ENCODE measurements around the gene ZIC1.

The ZIC1 gene

GRCh38 chr3:147365196-147366115, 43.7 kb upstream of the ZIC1 start:
- DNase-seq (ENCODE audit: low read depth in 2 of 2), result no peak
- H3K4me3 ChIP-seq (replicated peaks in 1 of 2; ENCODE audit: low read depth in 2 of 2, low read length in 2 of 2), result no peak overlapping the region
- TF ChIP-seq CTCF (IDR thresholded peaks at IDR 0.05; ENCODE audit: low read depth, low read length), result no peak

GRCh38 chr3:147367676-147368075, 41.5 kb upstream of the ZIC1 start:
- no peak overlapping the region for H3K4me3 ChIP-seq (replicated peaks in 1 of 2; ENCODE audit: low read depth in 2 of 2, low read length in 2 of 2)
- no peak for TF ChIP-seq CTCF (IDR thresholded peaks at IDR 0.05; ENCODE audit: low read depth, low read length)
- DNase-seq (ENCODE audit: low read depth in 2 of 2), result no peak

- no peak for TF ChIP-seq CTCF (IDR thresholded peaks at IDR 0.05; ENCODE audit: low read depth, low read length)
- no peak overlapping the region for H3K4me3 ChIP-seq (replicated peaks in 1 of 2; ENCODE audit: low read depth in 2 of 2, low read length in 2 of 2)
- no peak for DNase-seq (ENCODE audit: low read depth in 2 of 2)
Measured at GRCh38 chr3:147368151-147368550, 41.0 kb upstream of the ZIC1 start.

DNA sequence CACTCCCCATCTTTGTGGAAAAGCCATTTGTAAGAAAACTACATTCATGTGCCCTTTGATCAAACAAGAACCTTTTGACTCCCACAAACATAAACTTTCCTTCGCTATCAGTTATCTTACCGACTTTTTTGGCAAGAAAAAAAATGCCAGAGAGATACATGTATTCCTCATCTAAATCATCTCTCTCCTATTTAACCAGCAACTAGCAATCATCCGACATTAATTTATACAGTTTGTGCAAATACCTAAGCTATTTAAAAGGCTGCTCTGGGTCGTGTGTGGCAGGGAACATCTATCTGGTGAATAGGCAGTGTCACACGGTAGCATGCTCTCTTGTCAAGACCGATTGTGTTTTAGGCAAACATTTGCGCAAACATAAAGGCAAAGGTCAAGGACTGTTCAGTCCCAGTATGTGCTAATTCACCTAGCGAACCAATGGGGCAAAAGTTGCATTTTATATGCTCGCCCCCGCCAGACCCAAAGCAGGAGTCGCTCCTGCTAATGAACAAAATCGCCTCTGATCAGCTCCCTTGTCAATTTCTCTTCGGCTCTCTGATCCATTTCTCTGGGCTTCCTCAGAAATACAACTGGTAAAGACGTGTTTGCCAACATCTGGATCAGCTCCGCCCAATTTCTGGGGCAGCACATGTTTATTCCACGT, 40.5 kb upstream of the ZIC1 start:
- no peak for TF ChIP-seq CTCF (IDR thresholded peaks at IDR 0.05; ENCODE audit: low read depth, low read length)
- no peak for DNase-seq (ENCODE audit: low read depth in 2 of 2)

DNA sequence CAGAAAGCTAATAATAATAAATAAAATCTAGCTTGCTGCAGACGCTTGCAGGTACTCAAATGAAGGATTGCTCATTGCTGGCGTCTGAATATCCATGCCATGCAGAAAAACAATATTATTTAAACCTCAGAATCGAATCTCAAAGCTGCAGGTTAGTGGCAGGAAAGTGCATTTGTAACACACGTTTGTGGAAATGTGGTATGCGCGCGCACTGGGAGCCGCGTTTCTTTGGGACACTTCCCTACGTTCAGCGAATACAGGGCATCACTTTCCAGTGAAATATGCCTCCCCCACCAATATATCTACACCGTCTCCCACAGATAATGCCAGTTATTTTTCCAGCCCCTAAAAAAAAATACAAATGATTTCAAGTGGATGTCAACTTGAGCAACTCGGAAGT, 39.9 kb upstream of the ZIC1 start:
- TF ChIP-seq CTCF (IDR thresholded peaks at IDR 0.05; ENCODE audit: low read depth, low read length), result no peak
- no peak overlapping the region for H3K4me3 ChIP-seq (replicated peaks in 1 of 2; ENCODE audit: low read depth in 2 of 2, low read length in 2 of 2)
- DNase-seq (ENCODE audit: low read depth in 2 of 2), result no peak

More for the DNA sequence above, 40.5 kb upstream of the ZIC1 start:
- no peak overlapping the region for H3K4me3 ChIP-seq (replicated peaks in 1 of 2; ENCODE audit: low read depth in 2 of 2, low read length in 2 of 2)

DNA sequence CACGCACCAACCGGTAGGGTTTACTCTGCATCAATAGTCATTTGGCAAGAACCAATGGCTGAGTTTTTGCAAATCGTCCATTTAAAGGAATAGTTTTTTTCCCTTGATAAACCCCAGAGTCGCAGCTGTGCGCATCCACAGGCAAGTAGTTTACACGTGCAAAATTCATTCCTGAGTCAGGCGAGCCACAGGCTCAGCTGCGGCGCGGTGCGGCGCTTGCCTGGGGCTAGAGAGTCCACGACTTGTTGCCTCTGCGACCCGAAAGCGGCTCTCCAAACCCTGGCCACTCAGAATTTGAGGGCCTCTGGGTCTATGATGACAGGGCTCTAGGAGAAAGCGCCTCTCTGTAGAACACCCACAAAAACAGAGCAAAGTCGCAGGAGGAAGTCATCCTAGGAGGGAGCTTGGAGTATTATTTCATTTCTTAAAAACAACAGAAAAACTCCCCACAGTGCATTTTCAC, 39.5 kb upstream of the ZIC1 start:
- DNase-seq (ENCODE audit: low read depth in 2 of 2), result no peak
- no peak for TF ChIP-seq CTCF (IDR thresholded peaks at IDR 0.05; ENCODE audit: low read depth, low read length)
- no peak overlapping the region for H3K4me3 ChIP-seq (replicated peaks in 1 of 2; ENCODE audit: low read depth in 2 of 2, low read length in 2 of 2)
